ENCODE measurements around the gene WNT7B.

WNT7B gene

GRCh38 chr22:45977003-45977411, at the start of gene WNT7B:
Gene WNT7B (minus strand): TSS chr22:45977162. CDS start chr22:45976754, 408 bp downstream.
- DNase-seq (ENCODE audit: low spot score): peak; percentile 16

GRCh38 chr22:46025973-46026898, 49.3 kb upstream of the WNT7B start:
- DNase-seq (ENCODE audit: low spot score) (no peak), FAIRE-seq (no peak)

More at GRCh38 chr22:45977003-45977411, at the start of gene WNT7B:
- FAIRE-seq: no peak

- FAIRE-seq (no peak), DNase-seq (ENCODE audit: low spot score) (no peak)
Measured at GRCh38 chr22:46025225-46025972, 48.4 kb upstream of the WNT7B start.

- no peak for FAIRE-seq
- no peak for DNase-seq (ENCODE audit: low spot score)
Measured at GRCh38 chr22:46024136-46024840, 47.3 kb upstream of the WNT7B start.

- FAIRE-seq (no peak), DNase-seq (ENCODE audit: low spot score) (no peak)
Measured at GRCh38 chr22:46023558-46023981, 46.6 kb upstream of the WNT7B start.

- no peak for FAIRE-seq
Measured at GRCh38 chr22:46022881-46023512, 46.0 kb upstream of the WNT7B start.

GRCh38 chr22:46021577-46021976, 44.6 kb upstream of the WNT7B start:
- no peak for FAIRE-seq

More at GRCh38 chr22:46022881-46023512, 46.0 kb upstream of the WNT7B start:
- no peak for DNase-seq (ENCODE audit: low spot score)

GRCh38 chr22:46019351-46019750, 42.4 kb upstream of the WNT7B start:
- no peak for FAIRE-seq
- no peak for DNase-seq (ENCODE audit: low spot score)

More at GRCh38 chr22:46021577-46021976, 44.6 kb upstream of the WNT7B start:
- DNase-seq (ENCODE audit: low spot score): no peak

GRCh38 chr22:46018859-46019258, 41.9 kb upstream of the WNT7B start:
- no peak for FAIRE-seq
- no peak for DNase-seq (ENCODE audit: low spot score)

GRCh38 chr22:46017166-46017565, 40.2 kb upstream of the WNT7B start:
- DNase-seq (ENCODE audit: low spot score) (no peak), FAIRE-seq (no peak)

- DNase-seq (ENCODE audit: low spot score) (peak; percentile 94), FAIRE-seq (peak; percentile 84)
Measured at GRCh38 chr22:46013460-46014416, 36.8 kb upstream of the WNT7B start.

GRCh38 chr22:46012881-46013281, 35.9 kb upstream of the WNT7B start:
- DNase-seq (ENCODE audit: low spot score) (no peak), FAIRE-seq (no peak)

GRCh38 chr22:46012182-46012880, 35.4 kb upstream of the WNT7B start:
- DNase-seq (ENCODE audit: low spot score) (no peak), FAIRE-seq (no peak)

GRCh38 chr22:46011627-46012181, 34.7 kb upstream of the WNT7B start:
- FAIRE-seq: no peak
- no peak for DNase-seq (ENCODE audit: low spot score)

GRCh38 chr22:46010951-46011626, 34.1 kb upstream of the WNT7B start:
- FAIRE-seq (no peak), DNase-seq (ENCODE audit: low spot score) (no peak)

GRCh38 chr22:46010207-46010867, 33.4 kb upstream of the WNT7B start:
- FAIRE-seq (peak; percentile 93), DNase-seq (ENCODE audit: low spot score) (peak; percentile 84)

GRCh38 chr22:46009730-46010129, 32.8 kb upstream of the WNT7B start:
- FAIRE-seq: no peak
- no peak for DNase-seq (ENCODE audit: low spot score)

Data from RCC 7860 (cell line).